BLaER1 (cell line): ENCODE measurements around the gene PLXDC1.

Experiments
- H3K27ac ChIP-seq: shearing (Covaris generic); formaldehyde crosslinking; 2 replicates; pipeline ENCODE4 v1.8.1; 2022
- H3K27me3 ChIP-seq: shearing (Covaris generic); formaldehyde crosslinking; 2 replicates; pipeline ENCODE4 v1.8.1; 2022
- H3K36me3 ChIP-seq: shearing (Covaris generic); formaldehyde crosslinking; 2 replicates; pipeline ENCODE4 v1.8.1; 2022
- H3K4me1 ChIP-seq: shearing (Covaris generic); formaldehyde crosslinking; 2 replicates; pipeline ENCODE4 v1.8.1; 2022
- H3K4me2 ChIP-seq: shearing (Covaris generic); formaldehyde crosslinking; 2 replicates; pipeline ENCODE4 v1.8.1; 2022
- H3K4me3 ChIP-seq: shearing (Covaris generic); formaldehyde crosslinking; 2 replicates; pipeline ENCODE4 v1.8.1; 2022
- H3K9ac ChIP-seq: shearing (Covaris generic); formaldehyde crosslinking; 2 replicates; pipeline ENCODE4 v1.8.1; 2022
- H3K9me3 ChIP-seq: shearing (Covaris generic); formaldehyde crosslinking; 2 replicates; pipeline ENCODE4 v1.8.1; 2022
- H4K20me1 ChIP-seq: shearing (Covaris generic); formaldehyde crosslinking; 2 replicates; pipeline ENCODE4 v1.8.1; 2022
- Cebpa-rat ChIP-seq: shearing (Covaris generic); IDR thresholded peaks from 2 replicates; pipeline ENCODE4 v1.8.1; 2022

PLXDC1 gene

DNA sequence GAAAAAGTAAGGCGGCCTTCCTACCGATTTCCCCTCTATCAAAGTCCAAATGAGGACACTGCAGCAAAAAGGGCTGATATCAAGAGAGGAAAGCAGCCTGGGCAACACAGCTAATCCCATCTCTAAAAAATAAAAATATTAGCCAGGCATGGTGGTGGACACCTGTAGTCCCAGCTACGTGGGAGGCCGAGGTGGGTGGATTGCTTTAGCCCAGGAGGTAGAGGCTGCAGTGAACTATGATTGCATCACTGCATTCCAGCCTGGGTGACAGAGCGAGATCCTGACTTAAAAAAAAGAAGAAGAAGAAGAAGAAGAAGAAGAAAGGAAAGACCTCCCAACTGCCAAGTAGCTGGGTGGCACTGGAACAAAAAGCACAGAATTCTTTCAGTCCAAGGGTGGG lies 31.6 kb upstream of the PLXDC1 start:
- Histone ChIP-seq H3K4me2 (no peak overlapping the region), H3K27ac (no peak overlapping the region), H3K9me3 (no peaks in the 10 kb centered on the region), H3K36me3 (peaks cover 97% of the 10 kb centered on the region), H3K4me1 (no peaks in the 10 kb centered on the region), H4K20me1 (no peaks in the 10 kb centered on the region), H3K27me3 (no peaks in the 10 kb centered on the region), H3K9ac (no peak overlapping the region), H3K4me3 (no peak overlapping the region)
- TF ChIP-seq Cebpa-rat: no peak

- no peaks in the 10 kb centered on the region for H3K27me3 ChIP-seq
- peaks cover 11% of the 10 kb centered on the region for H3K4me1 ChIP-seq
- H3K27ac ChIP-seq: no peak overlapping the region
- peaks cover 97% of the 10 kb centered on the region for H3K36me3 ChIP-seq
- H3K9me3 ChIP-seq: no peaks in the 10 kb centered on the region
- H3K9ac ChIP-seq: no peak overlapping the region
- no peaks in the 10 kb centered on the region for H4K20me1 ChIP-seq
- no peak overlapping the region for H3K4me2 ChIP-seq
- H3K4me3 ChIP-seq: no peak overlapping the region
- TF ChIP-seq Cebpa-rat: no peak
Measured at GRCh38 chr17:39181303-39181702, 29.9 kb upstream of the PLXDC1 start.

DNA sequence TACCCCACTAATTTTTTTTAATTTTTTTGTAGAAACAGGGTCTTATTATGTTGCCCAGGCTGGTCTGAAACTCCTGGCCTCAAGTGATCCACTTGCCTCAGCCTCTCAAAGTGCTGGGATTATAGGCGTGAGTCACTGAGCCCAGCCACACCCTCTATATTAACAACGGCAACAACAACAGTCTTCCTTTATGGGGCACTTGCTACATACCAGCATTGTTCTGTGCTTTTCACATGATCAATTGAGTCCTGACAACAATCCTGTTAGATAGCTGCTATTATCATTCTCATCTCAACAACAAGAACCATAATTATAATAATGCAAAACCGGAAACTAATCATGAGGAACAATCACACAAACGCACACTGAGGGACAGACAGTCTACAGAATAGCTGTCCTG lies 27.1 kb upstream of the PLXDC1 start:
- TF ChIP-seq Cebpa-rat: no peak
- H3K27ac ChIP-seq: no peak overlapping the region
- no peak overlapping the region for H3K4me3 ChIP-seq
- H3K27me3 ChIP-seq: no peaks in the 10 kb centered on the region
- peaks cover 74% of the 10 kb centered on the region for H3K36me3 ChIP-seq
- no peak overlapping the region for H3K4me2 ChIP-seq
- H3K4me1 ChIP-seq: peaks cover 38% of the 10 kb centered on the region
- peaks cover 12% of the 10 kb centered on the region; the same call in 1 of the 2 replicates for H4K20me1 ChIP-seq
- no peak overlapping the region for H3K9ac ChIP-seq
- H3K9me3 ChIP-seq: no peaks in the 10 kb centered on the region

DNA sequence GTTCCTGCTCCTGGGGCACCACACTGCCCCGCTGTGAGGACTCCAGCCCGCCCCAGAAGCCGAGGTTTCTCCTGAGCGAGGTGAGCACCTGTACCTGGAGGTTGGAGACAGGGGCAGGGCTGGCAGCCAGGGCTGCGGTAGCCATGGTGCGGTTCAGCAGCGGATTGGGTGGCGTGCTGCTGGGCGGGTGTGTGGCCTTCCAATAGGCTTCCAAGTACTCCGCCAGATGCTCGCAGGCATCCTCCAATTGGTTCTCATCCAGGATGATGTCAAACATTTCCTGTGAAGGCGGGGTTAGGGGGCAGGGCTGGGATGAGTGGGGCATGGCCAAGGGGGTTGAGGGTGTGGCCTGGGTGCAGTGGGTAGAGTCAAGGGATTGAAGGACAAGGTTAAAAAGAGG lies 25.8 kb upstream of the PLXDC1 start:
- H3K36me3 ChIP-seq: peaks cover 62% of the 10 kb centered on the region
- 0 out of 2 replicates have a peak overlapping the region, but pooled peaks have one; percentile 55 for H3K27ac ChIP-seq
- peaks cover 51% of the 10 kb centered on the region for H3K4me1 ChIP-seq
- no peaks in the 10 kb centered on the region for H3K9me3 ChIP-seq
- no peak for TF ChIP-seq Cebpa-rat
- H3K4me2 ChIP-seq: no peak overlapping the region
- H3K27me3 ChIP-seq: no peaks in the 10 kb centered on the region
- no peak overlapping the region for H3K4me3 ChIP-seq
- H3K9ac ChIP-seq: no peak overlapping the region
- peaks cover 16% of the 10 kb centered on the region; the same call in 1 of the 2 replicates for H4K20me1 ChIP-seq

DNA sequence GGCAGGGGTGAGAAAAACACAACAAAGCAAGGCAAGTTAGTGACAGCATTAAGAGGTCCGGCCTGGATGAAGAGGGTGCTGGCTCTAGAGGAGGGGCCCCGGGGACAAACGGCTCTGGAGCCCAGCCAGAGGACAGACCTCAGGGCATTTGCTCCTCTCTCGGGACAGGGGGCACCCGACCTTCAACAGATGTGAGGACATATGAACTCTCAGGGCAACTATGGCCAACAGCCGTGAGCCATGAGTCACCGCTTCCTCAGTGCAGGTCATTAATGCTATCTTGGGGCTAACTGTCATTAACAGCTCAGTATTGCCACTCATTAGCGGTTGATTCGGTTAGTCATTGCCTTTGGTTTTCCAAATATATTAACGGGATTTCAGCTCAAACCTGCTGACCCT lies 24.3 kb upstream of the PLXDC1 start:
- no peak for TF ChIP-seq Cebpa-rat
- H4K20me1 ChIP-seq: peaks cover 16% of the 10 kb centered on the region; the same call in 1 of the 2 replicates
- H3K36me3 ChIP-seq: peaks cover 46% of the 10 kb centered on the region
- peaks cover 67% of the 10 kb centered on the region for H3K4me1 ChIP-seq
- H3K27ac ChIP-seq: peak overlapping the region; percentile 55
- H3K4me3 ChIP-seq: peak overlapping the region; percentile 4; the same call in 1 of the 2 replicates
- no peaks in the 10 kb centered on the region for H3K9me3 ChIP-seq
- no peak overlapping the region for H3K9ac ChIP-seq
- peak overlapping the region; percentile 97 for H3K4me2 ChIP-seq
- H3K27me3 ChIP-seq: no peaks in the 10 kb centered on the region

- H3K9me3 ChIP-seq: no peaks in the 10 kb centered on the region
- H3K4me1 ChIP-seq: peaks cover 73% of the 10 kb centered on the region
- H3K27ac ChIP-seq: peak overlapping the region; percentile 71
- peak overlapping the region; percentile 25; the same call in 1 of the 2 replicates for H3K9ac ChIP-seq
- peak overlapping the region; percentile 4; the same call in 1 of the 2 replicates for H3K4me3 ChIP-seq
- H4K20me1 ChIP-seq: peaks cover 16% of the 10 kb centered on the region; the same call in 1 of the 2 replicates
- H3K4me2 ChIP-seq: peak overlapping the region; percentile 97
- H3K36me3 ChIP-seq: peaks cover 41% of the 10 kb centered on the region
- no peaks in the 10 kb centered on the region for H3K27me3 ChIP-seq
- TF ChIP-seq Cebpa-rat: no peak
Measured at GRCh38 chr17:39174920-39175694, 23.7 kb upstream of the PLXDC1 start.

- Histone ChIP-seq H3K27ac (peak overlapping the region; percentile 71), H3K4me2 (peak overlapping the region; percentile 97)
- no peak for TF ChIP-seq Cebpa-rat
Measured at GRCh38 chr17:39173526-39174274, 22.3 kb upstream of the PLXDC1 start.

DNA sequence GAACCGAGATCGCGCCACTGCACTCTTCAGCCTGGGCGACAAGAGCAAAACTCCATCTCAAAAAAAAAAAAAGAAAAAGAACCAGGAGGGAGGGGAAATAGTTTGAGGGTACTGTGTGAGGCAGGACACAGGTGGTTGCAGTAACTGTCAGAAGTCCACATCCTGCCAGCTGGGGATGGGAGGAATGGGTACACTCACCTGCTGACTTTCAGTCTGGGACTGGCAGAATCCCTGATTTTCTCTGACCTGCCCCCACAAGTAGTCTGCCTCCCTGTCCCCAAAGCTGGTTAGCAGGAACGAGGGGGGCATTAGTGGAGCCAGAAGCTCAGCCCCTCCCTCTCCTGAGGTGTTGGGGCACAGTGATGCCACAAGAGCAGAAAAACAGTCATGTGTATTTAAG lies 21.6 kb upstream of the PLXDC1 start:
- Histone ChIP-seq H3K27ac (peak overlapping the region; percentile 71), H3K9ac (peak overlapping the region; percentile 69), H3K9me3 (no peaks in the 10 kb centered on the region), H3K4me1 (peaks cover 92% of the 10 kb centered on the region), H3K36me3 (peaks cover 22% of the 10 kb centered on the region), H3K27me3 (no peaks in the 10 kb centered on the region), H4K20me1 (peaks cover 16% of the 10 kb centered on the region; the same call in 1 of the 2 replicates), H3K4me2 (peak overlapping the region; percentile 97), H3K4me3 (peak overlapping the region; percentile 41)
- no peak for TF ChIP-seq Cebpa-rat

More at GRCh38 chr17:39173526-39174274, 22.3 kb upstream of the PLXDC1 start:
- Histone ChIP-seq H3K4me1 (peaks cover 86% of the 10 kb centered on the region), H4K20me1 (peaks cover 16% of the 10 kb centered on the region; the same call in 1 of the 2 replicates), H3K36me3 (peaks cover 28% of the 10 kb centered on the region), H3K27me3 (no peaks in the 10 kb centered on the region), H3K9ac (peak overlapping the region; percentile 69), H3K9me3 (no peaks in the 10 kb centered on the region), H3K4me3 (peak overlapping the region; percentile 41)

- TF ChIP-seq Cebpa-rat: no peak
- Histone ChIP-seq H3K9ac (no peak overlapping the region), H3K27me3 (no peaks in the 10 kb centered on the region), H3K4me3 (no peak overlapping the region), H3K4me1 (peaks cover 99% of the 10 kb centered on the region), H3K27ac (peak overlapping the region; percentile 71), H3K36me3 (peaks cover 11% of the 10 kb centered on the region), H3K9me3 (no peaks in the 10 kb centered on the region), H4K20me1 (peaks cover 16% of the 10 kb centered on the region; the same call in 1 of the 2 replicates), H3K4me2 (peak overlapping the region; percentile 97)
Measured at GRCh38 chr17:39171933-39172332, 20.5 kb upstream of the PLXDC1 start.

GRCh38 chr17:39170558-39170957 lies 19.1 kb upstream of the PLXDC1 start:
- Histone ChIP-seq H3K36me3 (no peaks in the 10 kb centered on the region), H3K4me3 (no peak overlapping the region), H3K9ac (no peak overlapping the region), H3K27me3 (peaks cover 12% of the 10 kb centered on the region), H4K20me1 (peaks cover 16% of the 10 kb centered on the region; the same call in 1 of the 2 replicates), H3K4me2 (peak overlapping the region; percentile 97), H3K9me3 (no peaks in the 10 kb centered on the region), H3K4me1 (peaks cover 99% of the 10 kb centered on the region), H3K27ac (peak overlapping the region; percentile 51; the same call in 1 of the 2 replicates)
- no peak for TF ChIP-seq Cebpa-rat
